ENCODE data around the gene GALNT1. TPM values are rescaled to one million over a fixed set of nuclear protein-coding genes. Genes with fewer than 3 reads are reported as not detected.

The GALNT1 gene
- total RNA-seq, 1 experiment from 2014 or later = 105 TPM

DNA sequence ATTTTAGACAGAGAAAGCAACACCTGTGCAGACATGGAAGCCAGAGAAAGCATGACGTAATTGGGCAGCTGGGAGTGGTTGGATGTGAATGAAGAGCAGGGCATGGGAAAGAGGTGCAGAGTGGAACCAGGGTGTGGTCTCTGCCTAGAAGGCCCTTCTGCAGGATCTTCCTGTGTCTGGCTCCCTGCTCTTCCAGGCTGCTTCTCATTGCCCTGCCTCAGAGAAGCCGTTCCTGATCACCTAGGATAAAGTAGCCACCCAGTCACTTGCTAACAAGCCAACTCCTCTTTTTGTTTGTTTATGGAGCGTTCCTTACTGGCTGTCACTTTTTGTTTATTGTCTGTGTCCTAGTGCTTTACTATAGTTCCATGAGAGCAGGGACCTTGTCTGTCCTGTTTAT lies 28.5 kb downstream of the GALNT1 start:
- CTCF ChIA-PET = no interaction called here

DNA sequence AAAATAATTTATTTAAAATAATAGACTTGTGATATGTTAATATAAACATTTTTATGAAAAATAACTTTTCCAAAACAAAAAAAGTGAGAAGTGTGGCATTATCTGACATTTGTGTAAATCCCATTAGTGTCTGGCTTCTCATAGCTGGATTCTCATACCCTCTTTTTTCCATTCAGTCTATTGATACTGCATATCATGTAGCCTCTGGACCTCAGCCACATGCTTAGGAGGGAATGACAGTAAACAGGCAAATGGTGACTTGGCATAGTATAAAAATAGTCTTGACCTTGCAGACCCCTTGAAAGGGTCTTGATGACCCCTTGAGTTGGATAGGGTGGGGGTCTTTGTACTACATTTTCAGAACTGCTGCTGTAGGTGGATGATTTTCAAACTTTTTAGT lies 29.2 kb downstream of the GALNT1 start:
- no peak overlapping the region for H3K4me3 Mint-ChIP-seq (ENCODE audit: low read depth, unreplicated experiment)
- no peak overlapping the region for H3K27ac Mint-ChIP-seq (ENCODE audit: unreplicated experiment)

More for the DNA sequence above, 28.5 kb downstream of the GALNT1 start:
- H3K27me3 Mint-ChIP-seq (ENCODE audit: unreplicated experiment) = no peaks in the 10 kb centered on the region
- TF ChIP-seq, protein P1, sequence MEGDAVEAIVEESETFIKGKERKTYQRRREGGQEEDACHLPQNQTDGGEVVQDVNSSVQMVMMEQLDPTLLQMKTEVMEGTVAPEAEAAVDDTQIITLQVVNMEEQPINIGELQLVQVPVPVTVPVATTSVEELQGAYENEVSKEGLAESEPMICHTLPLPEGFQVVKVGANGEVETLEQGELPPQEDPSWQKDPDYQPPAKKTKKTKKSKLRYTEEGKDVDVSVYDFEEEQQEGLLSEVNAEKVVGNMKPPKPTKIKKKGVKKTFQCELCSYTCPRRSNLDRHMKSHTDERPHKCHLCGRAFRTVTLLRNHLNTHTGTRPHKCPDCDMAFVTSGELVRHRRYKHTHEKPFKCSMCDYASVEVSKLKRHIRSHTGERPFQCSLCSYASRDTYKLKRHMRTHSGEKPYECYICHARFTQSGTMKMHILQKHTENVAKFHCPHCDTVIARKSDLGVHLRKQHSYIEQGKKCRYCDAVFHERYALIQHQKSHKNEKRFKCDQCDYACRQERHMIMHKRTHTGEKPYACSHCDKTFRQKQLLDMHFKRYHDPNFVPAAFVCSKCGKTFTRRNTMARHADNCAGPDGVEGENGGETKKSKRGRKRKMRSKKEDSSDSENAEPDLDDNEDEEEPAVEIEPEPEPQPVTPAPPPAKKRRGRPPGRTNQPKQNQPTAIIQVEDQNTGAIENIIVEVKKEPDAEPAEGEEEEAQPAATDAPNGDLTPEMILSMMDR (IDR thresholded peaks at IDR 0.05; ENCODE audit: unreplicated experiment) = no peak
- DNase-seq = no peak
- H3K4me3 Mint-ChIP-seq (ENCODE audit: low read depth, unreplicated experiment) = no peak overlapping the region
- H3K27ac Mint-ChIP-seq (ENCODE audit: unreplicated experiment) = no peak overlapping the region
- intact Hi-C loops (cut with micrococcal nuclease; ENCODE audit: unreplicated experiment) = no loop called here
- no peaks in the 10 kb centered on the region for H3K36me3 Mint-ChIP-seq (ENCODE audit: insufficient read depth, unreplicated experiment)
- BruUV-seq (replicated peaks) = no TSS peak
- H3K4me1 Mint-ChIP-seq (ENCODE audit: low read depth, unreplicated experiment) = peaks cover 33% of the 10 kb centered on the region
- no peaks in the 10 kb centered on the region for H3K9me3 Mint-ChIP-seq (ENCODE audit: low read depth, unreplicated experiment)

DNA sequence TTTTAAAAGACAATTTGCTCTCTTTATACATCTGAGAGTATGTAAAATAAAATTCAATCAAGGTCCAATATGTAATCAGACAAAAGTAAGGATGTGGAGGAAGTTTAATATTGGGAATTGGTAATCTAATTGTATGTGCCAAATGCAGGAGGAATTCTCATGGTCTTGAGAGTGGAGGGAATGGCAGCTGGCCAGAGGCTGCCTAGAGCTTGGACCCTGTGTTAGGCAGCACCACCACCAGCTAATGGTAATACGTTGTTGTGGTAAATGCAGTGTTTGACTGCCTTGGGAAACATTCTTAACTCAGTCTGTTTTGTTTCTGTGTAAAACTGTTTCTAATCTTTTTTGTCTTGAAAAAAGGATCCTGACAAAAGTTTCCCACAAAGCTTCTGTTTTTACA lies 30.0 kb downstream of the GALNT1 start:
- H3K4me1 Mint-ChIP-seq (ENCODE audit: low read depth, unreplicated experiment) = peaks cover 29% of the 10 kb centered on the region

More for the DNA sequence above, 29.2 kb downstream of the GALNT1 start:
- CTCF ChIA-PET = no interaction called here
- no peaks in the 10 kb centered on the region for H3K36me3 Mint-ChIP-seq (ENCODE audit: insufficient read depth, unreplicated experiment)
- no peak for DNase-seq
- H3K27me3 Mint-ChIP-seq (ENCODE audit: unreplicated experiment) = no peaks in the 10 kb centered on the region
- intact Hi-C loops (cut with micrococcal nuclease; ENCODE audit: unreplicated experiment) = no loop called here
- BruUV-seq (replicated peaks) = no TSS peak
- TF ChIP-seq, protein P1 (IDR thresholded peaks at IDR 0.05; ENCODE audit: unreplicated experiment) = no peak
- H3K9me3 Mint-ChIP-seq (ENCODE audit: low read depth, unreplicated experiment) = no peaks in the 10 kb centered on the region
- peaks cover 36% of the 10 kb centered on the region for H3K4me1 Mint-ChIP-seq (ENCODE audit: low read depth, unreplicated experiment)

DNA sequence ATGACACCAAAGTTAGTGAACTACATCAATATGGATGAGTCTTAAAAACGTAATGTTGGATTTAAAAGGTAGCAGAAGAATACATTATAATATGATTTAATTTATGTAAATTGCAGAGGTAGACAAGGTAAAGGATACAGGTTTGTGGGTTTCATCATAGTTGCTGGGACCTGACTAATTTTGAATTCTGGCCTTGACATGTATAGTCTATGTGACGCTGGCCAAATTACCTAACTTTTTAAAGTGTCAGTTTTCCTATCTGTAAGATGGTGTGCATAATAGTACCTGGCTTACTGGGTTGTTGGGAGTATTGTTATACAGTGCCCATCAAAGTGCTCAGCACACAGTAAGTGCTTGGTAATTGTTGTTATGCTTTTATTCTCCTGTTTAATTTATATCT lies 34.5 kb downstream of the GALNT1 start:
- Mint-ChIP-seq H3K4me1 (ENCODE audit: low read depth, unreplicated experiment) (peaks cover 11% of the 10 kb centered on the region), H3K27me3 (ENCODE audit: unreplicated experiment) (no peaks in the 10 kb centered on the region), H3K9me3 (ENCODE audit: low read depth, unreplicated experiment) (no peaks in the 10 kb centered on the region), H3K27ac (ENCODE audit: unreplicated experiment) (peak overlapping the region; percentile 71), H3K4me3 (ENCODE audit: low read depth, unreplicated experiment) (no peak overlapping the region), H3K36me3 (ENCODE audit: insufficient read depth, unreplicated experiment) (no peaks in the 10 kb centered on the region)
- intact Hi-C loops (cut with micrococcal nuclease; ENCODE audit: unreplicated experiment) = loop anchor here (2.0 kb wide), 1 partner anchor 207 kb away; no protein-coding TSS in a partner anchor
- CTCF ChIA-PET = interaction anchor here (0.8 to 1.4 kb wide), 6 partner anchors 10 to 230 kb away, joined by 3 to 6 read pairs (median 4); partner anchors contain the start of gene INO80C
- BruUV-seq (replicated peaks) = no TSS peak
- no peak for DNase-seq
- TF ChIP-seq, protein P1 (IDR thresholded peaks at IDR 0.05; ENCODE audit: unreplicated experiment) = no peak

More for the DNA sequence above, 30.0 kb downstream of the GALNT1 start:
- TF ChIP-seq, protein P1 (IDR thresholded peaks at IDR 0.05; ENCODE audit: unreplicated experiment) = no peak
- Mint-ChIP-seq H3K4me3 (ENCODE audit: low read depth, unreplicated experiment) (no peak overlapping the region), H3K36me3 (ENCODE audit: insufficient read depth, unreplicated experiment) (no peaks in the 10 kb centered on the region), H3K27me3 (ENCODE audit: unreplicated experiment) (no peaks in the 10 kb centered on the region), H3K27ac (ENCODE audit: unreplicated experiment) (no peak overlapping the region), H3K9me3 (ENCODE audit: low read depth, unreplicated experiment) (no peaks in the 10 kb centered on the region)
- intact Hi-C loops (cut with micrococcal nuclease; ENCODE audit: unreplicated experiment) = no loop called here
- CTCF ChIA-PET = interaction anchor here (0.7 kb wide), 1 partner anchor 1963 kb away, joined by 5 read pairs; no protein-coding TSS in a partner anchor
- DNase-seq = no peak
- no TSS peak for BruUV-seq (replicated peaks)
